ENCODE results near the gene PLCD1.
"Not testable (repeated sequence)": the region's sequence is repeated elsewhere in the genome, so short reads cannot be mapped to it uniquely, and the experiment has no call there.

Gene PLCD1

DNA sequence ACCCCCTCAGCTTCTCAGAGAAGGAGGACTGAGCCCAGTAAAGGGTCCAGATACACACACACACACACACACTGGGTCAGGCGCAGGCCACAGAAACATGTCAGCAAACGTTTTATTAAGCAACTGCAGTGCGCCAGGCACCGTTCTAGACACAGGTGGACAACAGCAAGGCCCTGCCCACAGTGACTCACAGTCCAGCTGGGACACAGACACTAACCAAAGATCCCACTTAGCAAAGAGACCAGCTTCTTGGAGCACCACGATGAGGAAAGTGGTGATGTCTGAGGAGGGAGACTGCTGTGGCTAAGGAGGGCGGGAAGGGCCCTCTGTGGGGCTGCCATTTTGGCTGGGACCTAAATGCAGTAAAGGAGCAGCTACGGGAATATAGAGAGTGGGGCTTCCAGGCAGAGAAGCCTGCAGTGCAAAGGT, 41.7 kb downstream of the PLCD1 start:
- no peak for DNase-seq

DNA sequence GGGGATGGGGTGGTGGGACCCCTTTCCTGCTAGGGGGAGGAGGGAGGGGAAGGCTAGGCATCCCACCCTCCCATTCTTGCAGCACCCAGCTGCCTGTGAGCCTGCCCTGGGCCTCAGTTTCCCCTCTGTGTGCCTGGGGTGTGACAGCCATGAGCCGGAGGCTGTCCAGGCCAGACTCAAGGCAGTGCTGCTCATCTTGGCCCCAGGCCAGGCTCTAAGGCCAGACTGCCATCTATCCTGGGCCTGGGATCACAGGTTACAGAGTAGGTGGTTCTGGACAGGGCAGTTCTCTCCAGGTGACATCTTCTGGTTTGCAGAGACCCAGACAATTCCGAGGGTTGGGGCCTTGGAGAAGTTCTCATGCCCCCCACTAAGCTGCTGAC, 42.1 kb downstream of the PLCD1 start:
- no peak for DNase-seq

DNA sequence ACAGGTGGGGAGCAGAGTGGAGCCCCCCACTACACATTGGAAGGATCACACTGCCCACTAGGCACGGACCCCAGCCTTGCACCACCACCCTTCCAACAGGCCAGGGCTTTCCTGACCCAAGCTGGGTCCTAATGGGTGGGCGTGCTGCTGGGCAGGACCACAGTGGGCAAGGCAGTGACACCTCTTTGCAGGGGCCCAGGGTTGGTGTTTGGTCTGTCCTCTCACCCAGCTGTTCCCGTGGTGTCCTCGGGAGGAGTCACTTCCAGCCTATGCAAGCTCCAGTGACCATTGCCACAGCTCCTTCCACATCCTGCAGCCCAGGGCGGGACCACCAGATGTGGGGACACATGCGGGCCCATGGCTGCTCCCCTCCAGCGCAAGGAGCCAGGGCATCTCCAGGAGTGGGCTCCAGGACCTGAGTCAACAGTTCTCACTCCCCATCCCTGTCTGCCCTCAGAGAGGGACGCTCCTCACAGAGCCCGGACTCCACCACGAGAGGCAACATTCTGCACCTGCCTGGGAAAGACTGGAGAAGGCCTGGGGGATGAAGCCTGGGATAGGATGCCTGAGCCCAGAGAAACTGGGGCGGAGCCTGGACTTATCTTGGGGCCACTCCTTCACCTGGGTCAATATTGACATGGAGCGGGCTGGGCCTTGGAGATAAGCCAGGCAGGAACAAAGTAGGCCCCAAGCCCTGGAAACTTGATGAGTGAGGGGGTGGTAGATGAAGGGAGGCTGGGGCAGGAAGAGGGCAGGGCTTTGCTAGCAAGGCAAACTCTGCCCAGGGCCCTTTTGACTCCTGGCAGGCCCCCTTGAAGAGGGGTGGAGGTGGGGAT, 42.7 kb downstream of the PLCD1 start:
- no peak for DNase-seq

DNA sequence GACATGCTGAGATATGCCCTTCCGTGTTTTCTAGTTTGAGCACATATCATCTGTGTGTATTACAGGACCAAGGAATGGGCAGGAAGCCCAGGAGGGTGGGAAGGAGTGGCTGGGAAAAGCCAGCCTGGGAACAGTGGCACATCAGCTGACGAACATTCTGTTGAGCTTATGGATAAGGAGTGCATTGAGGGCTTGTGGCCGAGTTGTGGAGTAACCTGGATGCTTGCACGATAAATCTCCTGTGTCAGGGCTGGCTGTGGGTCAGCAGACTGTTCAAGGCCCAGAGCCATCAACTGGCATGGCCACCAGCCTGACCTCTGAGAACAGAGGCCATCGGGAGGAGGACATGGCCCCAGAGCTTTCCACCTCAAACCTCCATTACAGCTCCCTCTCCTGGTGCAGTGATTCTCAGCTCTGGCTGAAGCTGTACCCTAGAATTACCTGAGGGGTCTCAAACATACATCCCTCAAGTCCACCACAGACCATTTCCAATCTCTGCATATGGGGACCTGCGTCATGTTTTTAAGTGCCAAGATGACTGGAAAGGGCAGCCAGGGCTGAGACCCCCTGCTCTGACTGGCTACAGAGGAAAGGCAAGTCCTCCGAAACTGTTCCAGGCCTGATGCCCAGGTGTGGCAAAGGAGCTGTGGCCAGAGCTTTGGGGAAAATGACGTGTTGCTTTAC, 43.7 kb downstream of the PLCD1 start:
- DNase-seq = peak in 18 of 58 donors; percentile 22 to 74 (median 40)

DNA sequence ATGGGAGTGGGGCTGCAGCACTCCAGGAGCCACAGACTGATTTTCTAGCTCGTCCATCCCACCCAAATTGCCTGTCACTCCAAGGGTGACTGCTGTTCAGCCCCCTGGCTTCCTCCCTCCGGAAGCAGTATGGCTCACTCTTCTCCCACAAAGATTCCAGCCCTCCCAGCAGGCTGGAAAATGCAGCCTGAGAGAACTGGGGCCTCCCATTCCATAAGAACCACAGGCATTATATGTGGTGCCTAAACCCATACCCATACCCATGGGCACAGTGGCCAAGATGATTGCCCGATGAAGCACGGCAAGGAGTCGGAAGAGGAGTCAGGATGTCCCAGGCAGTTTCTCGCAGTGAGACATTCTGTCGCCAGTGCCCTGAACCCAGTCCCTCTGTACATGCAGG, 44.8 kb downstream of the PLCD1 start:
- DNase-seq = no peak

DNA sequence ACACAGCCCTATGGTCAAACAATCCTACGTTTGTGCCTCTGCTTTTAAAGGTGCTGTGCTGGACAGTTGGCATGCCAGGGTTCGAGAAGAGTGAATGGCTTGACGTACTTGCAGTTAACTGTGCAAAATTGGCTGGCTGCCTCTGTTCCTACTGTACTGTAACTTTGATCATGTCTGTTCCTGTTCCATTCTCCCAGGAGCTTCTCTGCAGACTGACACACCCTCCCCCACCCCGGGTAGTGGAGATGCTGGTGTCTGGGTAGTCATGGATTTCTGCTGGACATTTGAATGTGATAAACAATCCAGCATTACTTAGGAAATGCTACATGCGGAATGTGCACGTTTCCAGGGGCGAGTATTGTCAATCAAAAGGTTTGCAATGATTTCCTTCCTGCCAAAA, 45.4 kb downstream of the PLCD1 start:
- no peak for DNase-seq

DNA sequence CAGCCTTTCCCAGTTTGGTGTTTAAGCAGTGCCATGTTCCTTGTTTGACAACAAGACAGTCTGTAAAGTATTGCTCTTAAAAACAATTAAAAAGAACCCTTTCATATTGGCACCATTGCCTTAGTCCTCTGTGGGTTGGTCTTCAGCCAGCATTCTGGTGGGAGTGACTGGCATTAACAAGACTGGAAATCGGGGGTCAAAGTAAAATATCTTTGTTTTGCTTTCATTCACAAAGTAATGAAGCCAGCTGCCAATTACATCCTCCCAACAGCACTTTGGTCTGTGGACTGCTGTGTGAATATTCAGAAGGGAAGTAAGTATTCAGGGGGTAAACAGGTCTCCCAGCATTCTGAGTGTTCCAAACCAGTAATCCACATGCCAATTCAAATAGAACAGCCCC, 47.1 kb downstream of the PLCD1 start:
- DNase-seq = no peak

DNA sequence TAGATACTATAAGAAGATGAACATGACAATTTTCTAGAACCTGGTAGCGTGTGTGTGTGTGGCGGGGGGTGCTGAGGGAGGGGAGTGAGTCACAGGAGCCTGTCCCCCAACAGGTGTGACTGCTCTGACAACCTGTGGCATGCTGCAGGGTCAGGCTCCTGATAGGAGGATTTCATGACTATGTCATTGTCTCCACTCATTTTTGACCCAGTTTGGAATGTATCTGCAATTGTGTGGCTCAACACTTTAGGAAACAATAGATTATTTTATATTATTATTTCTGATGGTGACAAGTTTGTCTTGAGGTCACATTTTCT, 48.1 kb downstream of the PLCD1 start:
- DNase-seq = no peak

DNA sequence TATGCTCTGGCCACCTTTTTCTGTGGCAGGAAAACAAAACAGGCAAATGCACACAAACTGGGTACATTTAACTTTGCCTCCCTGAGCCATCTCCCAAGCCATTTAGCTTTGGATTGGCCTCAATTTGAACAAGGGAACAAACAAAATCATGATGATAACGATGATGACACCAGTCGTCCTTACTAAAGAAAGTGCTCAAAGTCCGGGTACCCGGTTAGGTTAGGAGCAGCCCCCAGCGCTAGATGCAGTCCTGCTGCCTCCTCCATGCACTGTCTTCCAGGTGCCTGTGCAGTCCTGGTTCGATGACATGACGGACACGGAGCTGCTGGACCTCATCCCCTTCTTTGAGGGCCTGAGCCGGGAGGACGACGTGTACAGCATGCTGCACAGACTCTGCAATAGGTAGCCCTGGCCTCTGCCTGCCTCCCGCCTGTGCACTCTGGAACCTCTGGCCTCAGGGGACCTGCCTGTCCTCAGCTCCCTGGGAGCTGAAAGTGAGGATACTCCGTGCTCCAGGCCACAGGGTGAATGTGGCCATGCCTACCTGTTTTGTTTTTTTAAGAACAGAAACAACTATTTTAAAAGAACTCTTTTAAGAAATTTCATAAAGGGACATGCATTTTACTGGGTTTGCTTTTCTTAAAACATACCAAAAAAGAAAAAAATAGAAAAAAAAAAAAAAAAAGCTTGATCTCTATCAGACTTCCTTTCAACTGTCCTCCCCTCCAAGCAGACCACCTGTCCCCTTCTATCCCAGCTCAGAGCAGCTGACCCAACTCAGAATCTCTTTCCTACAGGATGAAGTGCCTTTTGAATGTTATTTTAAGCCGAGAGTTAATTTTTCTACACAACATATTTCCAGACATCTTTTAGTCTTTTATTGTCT, 48.7 kb downstream of the PLCD1 start:
- DNase-seq = no peak

DNA sequence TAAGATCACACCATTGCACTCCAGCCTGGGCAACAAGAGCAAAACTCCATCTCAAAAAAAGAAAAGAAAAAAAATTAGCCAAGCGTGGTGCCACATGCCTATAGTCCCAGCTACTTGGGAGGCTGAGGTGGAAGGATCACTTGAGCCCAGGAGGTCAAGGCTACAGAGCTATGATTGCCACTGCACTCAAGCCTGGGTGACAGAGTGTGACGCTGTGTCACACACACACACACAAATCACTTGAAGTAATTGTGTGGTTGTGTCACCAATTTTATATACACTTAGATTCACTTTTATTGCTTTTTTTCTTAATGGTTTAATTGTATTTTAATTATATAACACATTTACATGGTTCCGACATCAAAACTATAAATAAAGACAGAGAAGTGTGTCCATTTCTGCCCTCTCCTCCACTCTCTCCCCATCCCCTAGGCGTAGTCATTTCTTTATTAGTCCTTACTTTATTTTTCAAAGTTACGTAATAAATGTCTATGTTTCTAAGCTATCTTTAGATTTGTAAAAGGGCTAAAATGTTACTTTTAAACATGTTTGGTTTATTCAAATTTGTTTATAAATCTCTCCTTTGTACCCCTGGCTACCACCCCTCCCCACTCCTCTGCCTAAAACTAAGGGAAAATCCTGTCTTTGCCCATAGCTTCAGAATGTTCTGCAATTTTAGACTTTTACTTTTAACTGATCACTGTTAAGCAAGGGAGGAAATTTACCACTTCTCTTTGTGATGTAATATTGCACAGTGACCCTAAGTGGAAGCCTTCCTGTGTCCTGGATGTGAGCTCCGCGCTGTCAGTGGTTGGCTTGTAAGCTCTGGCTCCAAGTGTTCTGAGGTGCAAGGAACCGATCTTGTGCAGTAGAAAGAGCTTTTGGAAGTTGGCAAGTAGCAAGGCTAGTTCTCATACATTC, 49.6 kb downstream of the PLCD1 start:
- DNase-seq = no peak

DNA sequence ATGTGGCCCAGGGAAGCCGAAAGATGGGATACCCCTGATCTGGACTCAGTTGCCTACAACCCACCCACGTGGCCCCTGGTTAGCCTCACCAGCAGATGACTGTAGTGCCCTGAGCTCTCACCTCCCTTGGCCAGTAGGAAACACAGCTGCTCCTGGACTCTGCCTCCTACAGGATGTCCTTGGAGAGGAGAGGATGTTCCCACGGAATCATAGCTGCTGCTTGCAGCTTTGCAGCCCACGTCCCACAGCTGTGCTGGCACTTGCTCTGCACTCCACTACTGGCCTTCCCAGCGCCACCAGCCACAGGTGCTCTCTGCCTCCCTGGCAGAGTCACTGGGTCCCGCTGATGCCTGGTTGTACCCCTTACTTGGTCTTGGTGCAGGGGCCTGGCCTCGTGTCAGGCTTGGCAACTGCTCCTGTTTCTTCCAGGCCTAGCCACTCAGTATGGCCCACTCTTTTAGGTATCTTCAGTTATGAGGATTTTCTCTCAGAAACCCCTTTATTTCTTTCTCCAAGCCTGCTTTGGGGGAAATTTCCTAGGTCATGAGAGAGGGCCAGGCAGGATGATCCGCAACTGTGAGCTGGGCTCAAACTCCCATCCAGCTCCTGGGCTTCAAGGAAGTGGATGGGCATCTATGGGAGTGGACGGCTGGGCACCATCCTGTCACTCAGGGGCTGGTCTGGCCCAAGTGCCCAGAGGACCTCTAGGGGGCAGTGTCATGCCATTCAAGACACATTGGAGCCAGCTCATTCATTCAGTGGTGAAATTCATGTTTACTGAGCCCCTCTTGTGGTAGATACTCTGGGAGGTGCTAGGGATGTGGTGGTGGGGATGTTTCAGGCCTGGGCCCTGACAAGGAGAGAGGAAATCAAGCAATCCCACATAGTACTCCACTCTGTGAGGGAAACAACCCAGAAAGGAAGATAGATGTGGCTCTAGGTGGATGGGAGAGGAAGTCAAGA, 55.0 kb downstream of the PLCD1 start:
- peak in 37 of 58 donors; percentile 22 to 71 (median 47) for DNase-seq

DNA sequence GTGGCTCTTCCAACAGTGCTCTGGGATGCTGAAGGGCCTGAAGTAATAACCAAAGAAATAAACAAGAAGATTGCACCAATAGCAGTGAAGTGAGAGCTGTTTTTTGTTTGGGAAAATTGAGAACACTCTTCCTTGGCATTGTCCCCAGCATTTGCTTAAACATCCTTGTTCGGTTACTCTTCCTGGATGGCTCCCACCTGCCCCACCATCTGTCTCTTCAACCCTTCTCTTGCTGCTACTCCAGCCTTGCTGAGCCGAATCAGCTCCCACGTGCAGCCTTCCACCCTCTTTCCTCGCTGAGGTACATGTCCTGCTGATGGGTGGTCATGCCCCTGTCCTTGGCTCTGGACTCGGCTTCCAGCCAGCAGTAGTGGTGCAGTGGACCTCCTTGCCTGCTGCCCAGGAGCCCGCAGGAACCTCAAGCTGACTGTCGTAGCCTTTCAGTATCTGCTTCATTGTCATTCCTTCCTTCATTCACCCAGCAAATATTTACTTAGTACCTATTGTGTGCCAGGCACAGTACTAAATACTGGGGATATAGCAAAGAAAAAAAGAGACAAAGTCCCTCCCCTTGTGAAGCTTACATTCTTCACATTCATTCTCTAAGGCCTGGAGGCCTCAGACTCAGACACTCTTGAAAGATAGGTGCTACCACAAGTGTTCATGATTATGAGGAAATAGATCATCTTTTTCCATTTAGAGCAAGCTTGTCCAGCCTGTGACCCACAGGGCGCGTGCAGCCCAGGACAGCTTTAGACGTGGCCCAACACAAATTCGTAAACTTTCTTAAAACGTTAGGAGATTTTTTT, 56.0 kb downstream of the PLCD1 start:
- DNase-seq = peak in 8 of 58 donors; percentile 24 to 46 (median 27)

DNA sequence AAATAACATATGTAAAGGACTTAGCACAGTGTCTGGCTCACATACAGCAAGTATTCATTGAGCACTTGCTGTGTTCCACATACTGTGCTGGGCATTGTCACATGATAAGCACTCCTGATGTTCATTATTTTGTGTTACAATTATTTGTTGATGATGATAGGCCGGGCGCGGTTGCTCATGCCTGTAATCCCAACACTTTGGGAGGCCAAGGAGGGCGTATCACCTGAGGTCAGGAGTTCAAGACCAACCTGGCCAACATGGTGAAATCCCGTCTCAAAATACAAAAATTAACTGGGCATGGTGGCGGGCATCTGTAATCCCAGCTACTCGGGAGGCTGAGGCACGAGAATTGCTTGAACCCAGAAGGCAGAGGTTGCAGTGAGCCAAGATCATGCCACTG, 57.4 kb downstream of the PLCD1 start:
- DNase-seq = not testable (repeated sequence)

DNA sequence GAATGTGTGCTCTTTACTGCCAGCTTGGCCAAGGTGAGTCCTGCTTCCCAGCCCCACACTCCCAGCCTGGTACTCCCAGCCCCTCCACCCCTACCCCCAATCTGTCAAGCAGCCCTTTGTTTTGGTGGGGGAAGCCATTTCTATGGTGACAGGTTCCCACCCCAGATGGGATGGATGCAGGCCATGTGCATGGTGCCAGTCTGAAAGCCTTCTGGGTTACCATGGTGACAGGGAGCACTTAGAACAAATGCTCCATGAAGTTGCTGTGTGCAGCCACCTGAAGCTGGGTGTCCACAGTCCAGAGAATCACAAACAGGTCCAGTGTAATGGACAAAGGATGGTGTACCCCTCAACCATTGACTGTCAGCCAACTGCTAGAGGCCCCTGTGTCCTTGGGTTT, 58.0 kb downstream of the PLCD1 start:
- DNase-seq = peak in 16 of 58 donors; percentile 15 to 65 (median 35)

DNA sequence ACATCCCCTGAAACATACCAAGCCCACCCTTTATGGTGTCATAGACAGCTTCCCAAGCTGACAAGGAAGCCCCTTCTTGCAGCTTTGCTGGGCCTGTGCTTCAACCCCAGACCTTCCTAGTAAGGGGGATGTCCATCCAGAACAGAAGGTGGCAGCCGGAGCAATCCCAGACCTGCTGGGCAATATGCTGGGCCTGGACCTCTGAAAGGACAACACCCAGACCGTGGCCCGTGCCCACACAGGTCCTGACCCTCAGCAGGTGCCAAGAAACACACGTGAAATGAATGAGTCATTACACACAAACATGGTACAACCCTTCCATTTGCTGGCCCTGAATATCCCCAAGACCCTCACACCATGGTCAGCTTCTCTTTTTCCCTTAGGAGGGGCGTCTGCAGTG, 58.6 kb downstream of the PLCD1 start:
- DNase-seq = no peak

DNA sequence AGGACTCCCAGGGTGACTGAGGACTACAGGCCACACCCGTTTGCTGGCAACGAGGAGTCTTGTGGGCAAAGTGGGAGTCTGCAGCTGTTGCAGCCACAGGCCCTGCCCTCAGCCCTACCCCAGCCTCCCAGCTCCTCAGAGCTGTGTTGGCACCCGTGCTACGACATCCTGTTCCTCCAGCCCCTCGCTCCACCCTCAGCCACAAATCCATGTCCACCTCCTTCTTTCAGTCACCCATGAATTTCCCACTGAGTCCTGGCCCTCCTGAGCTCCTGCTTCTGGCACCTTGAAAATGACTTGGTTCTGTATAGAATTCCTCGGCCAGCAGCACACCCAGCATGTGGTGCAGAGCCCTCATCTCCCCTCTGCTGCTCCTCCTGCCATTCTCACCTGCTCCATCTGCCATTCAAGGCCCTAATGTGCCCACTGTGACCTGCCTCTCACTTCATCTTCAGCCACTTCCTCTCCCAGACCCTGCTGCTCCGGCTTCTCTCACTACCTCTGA, 59.8 kb downstream of the PLCD1 start:
- no peak for DNase-seq

DNA sequence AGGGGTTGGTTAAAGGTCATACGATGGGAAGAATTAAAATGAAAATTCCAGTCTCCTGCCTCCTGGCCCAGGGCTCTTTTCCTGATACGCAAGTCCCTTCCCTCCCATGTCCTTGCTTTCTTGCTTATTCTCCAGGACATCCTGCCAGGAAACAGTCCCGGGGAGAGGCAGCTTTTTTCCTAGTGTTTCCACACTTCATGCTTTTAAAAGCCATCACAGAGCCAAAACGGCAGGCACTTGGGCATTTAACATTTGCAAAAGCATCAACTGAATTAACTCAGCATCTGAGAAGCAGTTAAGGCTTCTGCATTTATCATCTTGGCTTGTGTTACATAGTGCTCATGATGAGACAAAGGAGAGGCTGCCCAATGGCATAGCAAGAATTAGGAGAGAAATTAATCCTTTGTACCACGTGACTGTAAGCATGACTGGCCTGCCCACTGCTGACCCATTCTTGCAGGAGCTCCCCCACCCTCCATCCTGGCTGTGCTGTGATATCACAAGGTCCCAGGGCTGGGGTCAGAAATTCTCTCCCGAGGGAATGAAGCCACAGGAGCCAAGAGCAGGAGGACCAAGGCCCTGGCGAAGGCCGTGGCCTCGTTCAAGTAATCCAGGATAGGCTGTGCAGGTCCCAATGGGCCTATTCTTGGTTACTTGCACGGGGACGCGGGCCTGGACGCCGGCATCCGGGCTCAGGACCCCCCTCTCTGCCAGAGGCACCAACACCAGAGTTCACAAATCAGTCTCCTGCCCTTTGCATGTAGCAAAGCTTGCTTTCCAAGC, 60.4 kb downstream of the PLCD1 start:
- DNase-seq = peak in 12 of 58 donors; percentile 18 to 64 (median 30)

DNA sequence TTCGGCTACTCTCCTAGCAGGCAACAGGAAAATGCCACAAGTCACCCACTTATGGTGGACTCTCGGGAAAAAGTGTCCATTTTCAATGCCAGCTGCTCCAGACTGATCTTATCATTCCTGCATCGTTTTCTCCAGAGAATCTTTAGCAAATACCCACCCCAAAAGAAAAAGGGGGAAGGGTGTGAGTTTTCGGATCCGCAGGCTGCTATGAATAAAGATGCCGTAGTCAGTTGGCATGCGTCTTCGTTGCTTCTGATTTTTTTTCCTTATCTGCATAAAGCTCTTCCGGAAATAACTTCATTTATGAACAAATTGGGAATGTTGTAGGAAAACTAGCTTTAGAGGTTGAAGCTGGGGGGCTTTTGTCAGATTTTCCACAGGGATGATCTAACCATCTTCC, 61.2 kb downstream of the PLCD1 start:
- DNase-seq = peak in 2 of 58 donors; percentile 20 to 21

Measured in anterior cingulate cortex (tissue), 58 donors.